Nephron (organoid): ENCODE measurements around the gene PCCA.
A peak's percentile ranks its signal among the peaks of the same experiment; 100 is the strongest.

ENCODE experiments used
- H3K27ac Mint-ChIP-seq, 3 experiments: 2 replicates each; pipeline ENCODE4 v1.8.0; 2020; ENCODE audit warnings: mixed read lengths in 3 of 3, mild to moderate bottlenecking in 2 of 3, moderate library complexity in 1 of 3
- H3K27me3 Mint-ChIP-seq: 2 replicates; pipeline ENCODE4 v1.8.0; 2021; ENCODE audit warnings: low read depth, mild to moderate bottlenecking, moderate library complexity, mixed read lengths
- H3K36me3 Mint-ChIP-seq: 2 replicates; pipeline ENCODE4 v1.8.0; 2020; ENCODE audit warnings: low read depth, mixed read lengths
- H3K4me1 Mint-ChIP-seq: 2 replicates; pipeline ENCODE4 v1.8.0; 2020; ENCODE audit warnings: mixed read lengths
- H3K4me3 Mint-ChIP-seq, 3 experiments: 2 replicates each; pipeline ENCODE4 v1.8.0; 2020; ENCODE audit warnings: mild to moderate bottlenecking in 3 of 3, mixed read lengths in 3 of 3, moderate library complexity in 2 of 3
- H3K9me3 Mint-ChIP-seq: 2 replicates; pipeline ENCODE4 v1.8.0; 2020; ENCODE audit warnings: mixed read lengths
- TF ChIP-seq, protein P1 (sequence below), 3 experiments: fragments of 200-600 bp; sonication (generic); IDR thresholded peaks; one replicate each; pipeline ENCODE4 v1.5.0; 2021; ENCODE audit warnings: antibody characterized with exemption in 3 of 3; ENCODE audit not compliant: unreplicated experiment in 3 of 3

PCCA gene

DNA sequence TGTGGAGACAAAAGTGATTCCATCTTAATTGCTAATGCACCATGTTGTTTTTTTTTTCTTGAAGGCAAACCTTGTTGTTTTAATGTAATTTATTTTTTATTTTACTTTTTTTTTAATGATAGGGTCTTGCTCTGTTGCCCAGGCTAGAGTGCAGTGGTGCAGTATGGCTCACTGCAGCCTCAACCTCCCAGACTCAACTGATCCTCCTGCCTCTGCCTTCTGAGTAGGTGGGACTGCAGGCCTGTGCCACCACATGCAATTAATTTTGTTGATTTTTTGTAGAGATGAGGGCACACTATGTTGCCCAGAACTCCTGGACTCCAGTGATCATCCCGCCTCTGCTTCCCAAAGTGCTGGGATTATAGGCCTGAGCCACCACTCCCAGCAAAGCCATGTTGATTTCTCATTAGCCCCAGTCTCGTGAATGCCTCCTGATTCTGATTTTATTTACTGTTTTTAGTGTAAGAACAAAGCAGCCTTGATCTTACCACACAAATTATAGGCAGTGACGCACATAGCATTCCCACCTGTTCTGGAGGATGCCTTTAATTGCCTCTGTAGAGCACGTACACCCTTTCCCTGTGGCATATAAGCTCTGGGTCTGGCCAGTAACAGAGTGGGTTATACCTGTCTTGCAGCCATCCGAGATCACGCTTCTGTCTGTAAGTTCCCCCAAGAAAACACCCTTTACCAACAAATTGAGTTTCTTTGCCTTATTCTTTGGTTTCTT is 349.3 kb downstream of the PCCA start:
- no peaks in the 10 kb centered on the region for H3K9me3 Mint-ChIP-seq
- H3K27me3 Mint-ChIP-seq = no peaks in the 10 kb centered on the region
- H3K36me3 Mint-ChIP-seq = peaks cover 43% of the 10 kb centered on the region
- TF ChIP-seq, protein P1, sequence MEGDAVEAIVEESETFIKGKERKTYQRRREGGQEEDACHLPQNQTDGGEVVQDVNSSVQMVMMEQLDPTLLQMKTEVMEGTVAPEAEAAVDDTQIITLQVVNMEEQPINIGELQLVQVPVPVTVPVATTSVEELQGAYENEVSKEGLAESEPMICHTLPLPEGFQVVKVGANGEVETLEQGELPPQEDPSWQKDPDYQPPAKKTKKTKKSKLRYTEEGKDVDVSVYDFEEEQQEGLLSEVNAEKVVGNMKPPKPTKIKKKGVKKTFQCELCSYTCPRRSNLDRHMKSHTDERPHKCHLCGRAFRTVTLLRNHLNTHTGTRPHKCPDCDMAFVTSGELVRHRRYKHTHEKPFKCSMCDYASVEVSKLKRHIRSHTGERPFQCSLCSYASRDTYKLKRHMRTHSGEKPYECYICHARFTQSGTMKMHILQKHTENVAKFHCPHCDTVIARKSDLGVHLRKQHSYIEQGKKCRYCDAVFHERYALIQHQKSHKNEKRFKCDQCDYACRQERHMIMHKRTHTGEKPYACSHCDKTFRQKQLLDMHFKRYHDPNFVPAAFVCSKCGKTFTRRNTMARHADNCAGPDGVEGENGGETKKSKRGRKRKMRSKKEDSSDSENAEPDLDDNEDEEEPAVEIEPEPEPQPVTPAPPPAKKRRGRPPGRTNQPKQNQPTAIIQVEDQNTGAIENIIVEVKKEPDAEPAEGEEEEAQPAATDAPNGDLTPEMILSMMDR (IDR thresholded peaks at IDR 0.05; ENCODE audit: unreplicated experiment in 3 of 3) = no peak
- H3K27ac Mint-ChIP-seq = peak overlapping the region; percentile 35 to 79 (median 54)
- no peak overlapping the region for H3K4me3 Mint-ChIP-seq
- peaks cover 26% of the 10 kb centered on the region for H3K4me1 Mint-ChIP-seq

DNA sequence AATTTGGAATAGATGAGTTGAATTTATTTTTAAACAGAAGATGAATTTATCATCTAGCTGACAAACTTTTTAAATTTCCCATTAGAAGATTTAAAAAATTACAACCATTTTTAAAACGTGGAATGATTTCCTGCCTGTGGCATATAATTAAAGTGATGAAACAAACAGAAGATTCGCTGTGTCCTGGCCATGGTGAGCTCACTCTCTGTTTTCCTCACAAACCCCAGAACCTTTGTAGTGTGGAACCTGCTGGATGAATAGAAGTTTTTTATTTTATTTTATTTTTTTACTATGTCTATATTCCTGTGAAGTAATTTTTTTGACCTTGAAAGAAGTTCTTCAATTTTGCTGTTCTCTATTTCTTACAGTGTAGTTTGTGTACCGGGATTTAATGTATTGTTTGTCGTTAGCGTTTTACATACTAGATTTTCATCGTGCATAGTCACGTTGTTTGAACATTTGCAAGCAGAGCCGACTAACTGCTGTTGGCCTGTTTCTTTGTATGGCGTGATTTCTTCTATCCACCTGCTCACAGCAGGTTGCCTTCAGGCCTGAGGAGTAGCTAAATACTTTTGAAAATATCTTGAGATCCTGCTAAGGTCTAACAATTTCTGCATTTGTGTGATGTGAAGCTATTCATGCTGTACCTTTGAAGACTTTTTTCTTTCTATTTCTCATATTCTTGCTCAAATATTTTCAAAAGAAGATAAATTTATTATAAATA is 350.5 kb downstream of the PCCA start:
- H3K27ac Mint-ChIP-seq = peak overlapping the region; percentile 15 to 87 (median 81)
- no peaks in the 10 kb centered on the region for H3K27me3 Mint-ChIP-seq
- TF ChIP-seq, protein P1 (IDR thresholded peaks at IDR 0.05; ENCODE audit: unreplicated experiment in 3 of 3) = no peak
- H3K36me3 Mint-ChIP-seq = peaks cover 33% of the 10 kb centered on the region
- no peaks in the 10 kb centered on the region for H3K9me3 Mint-ChIP-seq
- no peak overlapping the region for H3K4me3 Mint-ChIP-seq
- H3K4me1 Mint-ChIP-seq = peaks cover 32% of the 10 kb centered on the region

DNA sequence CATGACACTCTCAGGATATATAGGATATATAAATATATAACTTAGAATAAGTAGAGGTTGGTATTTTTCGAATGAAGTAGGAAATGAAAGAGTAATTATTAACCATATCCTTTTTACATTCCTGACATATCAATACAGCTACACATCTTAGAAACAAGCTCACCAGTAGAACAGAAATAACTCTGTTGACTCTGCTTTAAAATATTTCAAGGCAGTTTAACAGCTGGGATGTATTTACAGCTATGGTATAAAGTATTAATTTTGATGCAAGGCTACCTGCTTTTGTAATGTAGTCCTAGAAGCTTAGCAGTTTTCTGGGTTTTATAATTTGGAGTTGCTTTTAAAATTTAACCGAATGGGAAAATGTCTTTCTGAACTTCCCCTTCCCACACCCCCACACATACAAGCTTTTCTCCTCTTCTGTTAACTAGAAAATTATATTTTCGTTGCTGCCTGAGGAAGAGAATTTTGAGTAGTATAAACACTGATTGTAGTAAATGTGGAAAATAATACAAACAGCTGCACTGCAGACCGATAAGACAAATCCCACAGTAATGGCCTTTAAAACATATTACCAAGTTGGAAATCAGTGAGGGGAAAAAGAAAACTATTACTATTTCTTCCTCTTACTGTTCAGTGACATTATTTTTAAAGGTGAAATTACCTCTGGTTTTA is 352.0 kb downstream of the PCCA start:
- peak overlapping the region in 1 of 3 experiments; percentile 30 for H3K4me3 Mint-ChIP-seq
- H3K4me1 Mint-ChIP-seq = peaks cover 32% of the 10 kb centered on the region
- no peaks in the 10 kb centered on the region for H3K9me3 Mint-ChIP-seq
- H3K36me3 Mint-ChIP-seq = peaks cover 19% of the 10 kb centered on the region
- TF ChIP-seq, protein P1 (IDR thresholded peaks at IDR 0.05; ENCODE audit: unreplicated experiment in 3 of 3) = no peak
- H3K27me3 Mint-ChIP-seq = no peaks in the 10 kb centered on the region
- H3K27ac Mint-ChIP-seq = peak overlapping the region; percentile 86 to 92 (median 86)

DNA sequence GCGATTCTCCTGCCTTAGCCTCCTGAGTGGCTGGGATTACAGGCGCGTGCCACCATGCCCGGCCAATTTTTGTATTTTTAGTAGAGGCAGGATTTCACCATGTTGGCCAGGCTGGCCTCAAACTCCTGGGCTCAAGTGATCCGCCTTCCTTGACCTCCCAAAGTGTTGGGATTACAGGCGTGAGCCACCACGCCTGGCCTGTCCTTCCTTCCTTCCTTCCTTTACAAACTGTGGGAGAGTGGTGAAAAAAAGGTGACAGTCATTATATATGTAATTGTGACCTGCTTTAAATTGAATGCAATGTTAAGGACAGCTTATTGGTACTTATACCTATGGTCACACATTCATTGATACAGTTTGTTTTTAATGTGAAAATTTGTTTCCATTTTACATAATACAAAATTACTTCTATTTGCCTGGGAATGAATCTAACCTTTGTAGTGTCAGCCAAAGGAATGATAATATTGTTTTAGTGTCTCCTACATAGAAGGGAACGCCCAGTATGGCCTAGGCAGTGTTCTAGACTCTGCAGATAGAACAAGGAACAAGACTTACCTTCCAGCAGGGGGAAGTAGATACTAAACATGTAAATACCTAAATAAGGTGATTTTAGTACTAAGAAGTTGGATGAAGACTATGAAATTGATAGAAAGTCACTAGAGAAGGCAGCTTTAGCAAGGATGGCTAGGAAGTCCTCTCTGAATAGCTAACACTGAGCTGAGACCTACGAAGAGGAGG is 353.4 kb downstream of the PCCA start:
- no peak overlapping the region for H3K4me3 Mint-ChIP-seq
- TF ChIP-seq, protein P1 (IDR thresholded peaks at IDR 0.05; ENCODE audit: unreplicated experiment in 3 of 3) = no peak
- peaks cover 12% of the 10 kb centered on the region for H3K36me3 Mint-ChIP-seq
- no peaks in the 10 kb centered on the region for H3K9me3 Mint-ChIP-seq
- peak overlapping the region; percentile 4 to 70 (median 20) for H3K27ac Mint-ChIP-seq
- peaks cover 32% of the 10 kb centered on the region for H3K4me1 Mint-ChIP-seq
- H3K27me3 Mint-ChIP-seq = no peaks in the 10 kb centered on the region

DNA sequence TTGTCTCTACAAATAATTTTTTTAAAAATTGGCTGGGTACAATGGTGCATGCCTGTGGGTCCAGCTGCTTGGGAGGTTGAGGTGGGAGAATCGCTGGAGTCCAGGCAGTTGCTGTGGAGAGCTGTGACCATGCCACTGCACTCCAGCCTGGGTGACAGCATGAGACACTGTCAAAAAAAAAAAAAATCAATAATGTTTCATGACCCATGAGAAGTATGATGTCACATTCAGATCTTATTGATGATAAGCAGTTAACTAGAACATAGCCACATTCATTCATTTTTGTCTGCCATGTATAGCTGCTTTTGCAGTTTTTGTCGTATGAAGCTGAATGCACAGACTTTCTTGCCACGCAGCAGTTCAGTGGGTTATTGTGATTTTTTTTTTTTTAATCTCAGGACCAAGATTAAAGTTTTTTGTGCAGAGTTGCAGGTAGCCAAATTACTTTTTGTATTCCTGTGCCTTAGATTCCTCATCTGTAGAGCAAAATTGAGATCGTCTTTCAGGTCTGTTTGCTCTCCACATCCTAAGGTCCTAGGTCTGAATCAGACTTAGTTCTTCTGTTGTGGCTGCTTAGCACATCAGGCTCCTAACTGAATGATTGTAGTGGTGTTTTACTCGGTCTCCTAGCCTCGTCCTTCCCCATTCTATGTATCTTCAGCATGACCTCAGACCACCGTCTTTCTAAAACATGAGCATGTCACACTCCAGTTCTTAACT is 354.5 kb downstream of the PCCA start:
- Mint-ChIP-seq H3K4me3 (no peak overlapping the region), H3K4me1 (peaks cover 28% of the 10 kb centered on the region), H3K36me3 (peaks cover 12% of the 10 kb centered on the region), H3K27me3 (no peaks in the 10 kb centered on the region), H3K27ac (peak overlapping the region in 2 of 3 experiments; percentile 4 to 20), H3K9me3 (no peaks in the 10 kb centered on the region)
- TF ChIP-seq, protein P1 (IDR thresholded peaks at IDR 0.05; ENCODE audit: unreplicated experiment in 3 of 3) = no peak
